ENCODE results near the gene IFNL4.
"Not testable (repeated sequence)": the region's sequence is repeated elsewhere in the genome, so short reads cannot be mapped to it uniquely, and the experiment has no call there.

The IFNL4 gene

DNA sequence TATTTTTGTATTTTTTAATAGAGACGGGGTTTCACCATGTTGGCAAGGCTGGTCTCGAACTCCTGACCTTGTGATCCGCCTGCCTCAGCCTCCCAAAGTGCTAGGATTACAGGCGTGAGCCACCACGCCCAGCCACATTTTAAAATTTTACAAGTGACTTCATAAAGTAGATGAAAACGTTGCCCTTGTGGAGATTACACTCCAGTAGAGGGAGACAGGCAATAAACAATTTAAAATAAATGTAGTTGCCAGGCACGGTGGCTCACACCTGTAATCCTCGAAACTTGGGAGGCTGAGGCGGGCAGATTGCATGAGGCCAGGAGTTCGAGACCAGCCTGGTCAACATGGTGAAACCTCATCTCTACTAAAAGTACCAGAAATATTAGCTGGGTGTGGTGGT is 29.5 kb downstream of the IFNL4 start:
- DNase-seq: not testable (repeated sequence)

DNA sequence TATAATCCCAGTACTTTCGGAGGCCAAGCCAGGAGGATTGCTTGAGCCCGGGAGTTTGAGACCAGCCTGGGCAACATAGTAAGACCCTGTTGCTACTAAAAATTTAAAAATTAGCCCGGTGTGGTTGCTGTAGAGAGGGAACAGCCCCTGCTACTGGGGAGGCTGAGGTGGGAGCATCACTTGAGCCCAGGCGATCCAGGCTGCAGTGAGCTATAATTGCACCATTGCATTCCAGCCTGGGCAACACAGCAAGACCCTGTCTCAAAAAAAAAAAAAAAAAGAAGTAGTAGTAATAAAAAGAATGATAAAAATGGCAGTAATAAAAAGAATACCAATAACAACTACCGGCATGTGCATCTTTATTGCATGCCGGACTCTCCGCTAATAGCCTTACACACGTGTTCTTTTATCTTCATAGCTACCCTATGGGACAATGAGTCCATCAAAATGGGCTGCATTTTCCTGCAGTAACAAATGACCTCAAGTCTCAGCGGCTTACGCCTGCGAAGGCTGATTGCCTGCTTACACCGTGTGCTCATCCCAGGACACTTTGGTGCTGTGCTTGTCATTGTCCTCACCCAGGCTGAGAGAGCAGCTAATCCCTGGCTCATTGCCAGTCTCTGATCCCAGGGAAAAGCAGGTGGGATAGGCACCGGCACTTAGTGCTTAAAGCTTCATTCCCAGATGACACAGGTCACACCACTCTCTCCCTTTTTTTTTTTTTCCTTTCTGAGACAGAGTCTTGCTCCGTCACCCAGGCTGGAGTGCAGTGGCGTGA is 30.2 kb downstream of the IFNL4 start:
- DNase-seq: no peak

DNA sequence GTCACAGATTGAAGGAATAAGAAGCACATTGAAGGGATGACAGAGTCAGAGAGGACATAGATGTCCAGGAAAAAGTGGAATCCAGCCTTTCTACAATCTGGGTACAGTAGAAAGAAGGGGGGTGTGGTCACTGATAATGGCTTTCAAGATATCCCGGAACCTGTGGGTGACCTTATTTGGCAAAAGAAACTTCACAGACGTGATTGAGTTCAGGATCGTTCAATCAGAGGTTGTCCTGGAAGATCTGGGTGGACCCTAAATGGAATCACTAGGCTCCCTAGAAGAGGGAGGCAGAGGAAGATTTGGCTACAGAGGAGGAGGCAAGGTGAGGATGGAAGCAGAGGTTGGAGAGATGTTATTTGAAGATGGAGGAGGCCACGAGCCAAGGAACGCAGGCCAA is 31.6 kb downstream of the IFNL4 start:
- no peak for DNase-seq

DNA sequence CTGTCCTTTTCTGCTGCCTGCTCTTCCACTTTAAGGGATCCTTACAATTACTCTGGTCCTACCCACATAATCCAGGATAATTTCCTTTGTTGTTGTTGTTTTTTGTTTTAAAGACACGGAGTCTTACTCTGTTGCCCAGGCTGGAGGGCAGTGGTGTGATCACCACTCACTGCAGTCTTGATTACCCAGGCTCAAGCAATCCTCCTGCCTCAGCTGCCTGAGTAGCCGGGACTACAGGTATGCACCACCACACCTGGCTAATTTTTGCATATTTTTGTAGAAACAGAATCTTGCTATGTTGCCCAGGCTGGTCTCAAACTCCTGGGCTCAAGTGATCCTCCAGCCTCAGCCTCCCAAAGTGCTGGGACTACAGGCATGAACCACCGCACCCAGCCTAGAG is 33.3 kb downstream of the IFNL4 start:
- not testable (repeated sequence) for DNase-seq

DNA sequence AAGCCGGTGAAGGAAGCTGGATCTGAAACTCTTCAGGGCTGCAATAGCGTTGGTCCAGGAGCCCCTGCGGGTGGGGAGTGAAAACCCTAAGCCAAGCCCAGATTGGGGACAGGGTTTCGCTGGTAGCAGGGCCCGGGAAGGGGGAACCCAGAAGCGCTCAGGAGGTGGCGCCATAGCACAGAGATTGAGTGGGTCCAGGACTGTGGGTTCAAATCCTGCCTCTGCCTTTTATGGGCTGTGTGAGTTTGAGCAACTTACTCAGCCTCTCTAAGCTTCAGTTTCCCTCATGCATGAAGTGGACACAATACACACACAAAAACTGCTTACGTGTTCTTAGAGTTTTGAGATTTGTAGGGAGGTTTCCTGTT is 36.3 kb downstream of the IFNL4 start:
- peak; percentile 25 for DNase-seq

DNA sequence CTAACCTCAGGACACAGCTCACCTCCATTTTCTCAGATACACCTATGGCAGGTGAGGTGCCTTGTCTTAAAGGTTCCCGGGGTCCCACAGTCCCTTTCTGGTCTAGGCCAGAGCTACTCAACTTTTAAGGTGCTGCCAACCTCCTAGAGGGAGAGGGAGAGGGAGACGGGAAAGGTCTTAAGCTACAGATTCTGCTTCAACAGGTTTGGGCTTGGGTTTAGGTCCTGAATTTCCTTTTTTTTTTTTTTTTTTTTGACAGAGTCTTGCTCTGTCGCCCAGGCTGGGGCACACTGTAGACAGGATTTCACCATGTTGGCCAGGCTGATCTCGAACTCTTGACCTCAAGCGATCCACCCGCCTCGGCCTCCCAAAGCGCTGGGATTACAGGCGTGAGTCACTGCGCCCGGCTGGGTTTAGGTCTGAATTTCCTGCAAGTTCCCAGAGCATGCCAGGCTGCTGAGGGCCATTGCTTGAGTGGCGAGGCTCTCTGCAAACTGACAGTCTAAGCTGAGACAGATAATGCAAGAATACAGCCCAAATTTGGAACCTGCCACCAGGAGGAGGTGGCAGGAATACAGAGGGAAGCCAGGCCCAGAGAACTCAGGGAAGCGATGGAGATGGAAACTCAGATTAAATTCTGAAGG is 36.8 kb downstream of the IFNL4 start:
- no peak for DNase-seq

DNA sequence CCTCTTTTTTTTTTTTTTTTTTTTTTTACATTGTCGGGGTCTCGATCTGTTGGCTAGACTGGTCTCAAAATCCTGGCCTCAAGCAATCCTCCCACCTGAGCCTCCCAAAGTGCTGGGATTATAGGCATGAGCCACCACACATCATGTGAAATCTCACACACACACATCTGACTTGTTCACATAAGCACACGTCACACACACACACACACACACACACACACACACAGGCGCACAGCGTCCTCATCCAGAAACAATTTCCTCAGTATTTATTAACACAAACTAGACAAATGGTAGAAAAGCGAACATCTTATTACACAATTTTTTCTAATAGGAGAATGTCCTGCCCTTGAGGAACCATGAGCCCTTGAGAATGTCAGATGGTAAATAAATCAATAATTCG is 39.5 kb downstream of the IFNL4 start:
- no peak for DNase-seq

DNA sequence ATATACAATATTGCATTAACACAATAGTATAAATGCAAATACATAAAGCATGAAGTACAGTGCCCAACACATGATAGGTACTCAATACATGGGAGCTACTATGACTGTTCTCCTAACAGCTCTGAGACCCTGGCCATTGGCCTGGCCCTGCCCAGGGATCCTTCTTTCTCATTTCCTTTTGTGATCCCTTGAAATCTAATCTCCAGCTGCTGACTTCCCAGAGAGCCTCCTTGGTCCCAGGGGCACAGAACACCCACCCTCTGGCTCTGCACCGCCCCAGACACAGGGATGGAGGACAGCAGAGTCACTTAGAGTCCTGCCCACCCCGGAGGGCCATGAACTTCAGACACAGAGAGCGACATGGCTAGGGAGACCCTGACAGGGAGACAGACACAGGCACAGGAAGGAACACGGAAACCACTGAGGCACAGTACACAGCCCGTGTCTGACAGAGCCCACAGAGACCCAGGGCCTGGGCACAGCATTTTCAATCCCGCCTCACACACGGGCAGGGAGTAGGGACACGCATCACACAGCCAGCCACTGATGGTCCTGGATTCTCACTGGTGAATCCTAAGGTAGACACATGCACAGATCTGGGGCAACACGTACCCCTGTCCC is 40.4 kb downstream of the IFNL4 start:
- no peak for DNase-seq

DNA sequence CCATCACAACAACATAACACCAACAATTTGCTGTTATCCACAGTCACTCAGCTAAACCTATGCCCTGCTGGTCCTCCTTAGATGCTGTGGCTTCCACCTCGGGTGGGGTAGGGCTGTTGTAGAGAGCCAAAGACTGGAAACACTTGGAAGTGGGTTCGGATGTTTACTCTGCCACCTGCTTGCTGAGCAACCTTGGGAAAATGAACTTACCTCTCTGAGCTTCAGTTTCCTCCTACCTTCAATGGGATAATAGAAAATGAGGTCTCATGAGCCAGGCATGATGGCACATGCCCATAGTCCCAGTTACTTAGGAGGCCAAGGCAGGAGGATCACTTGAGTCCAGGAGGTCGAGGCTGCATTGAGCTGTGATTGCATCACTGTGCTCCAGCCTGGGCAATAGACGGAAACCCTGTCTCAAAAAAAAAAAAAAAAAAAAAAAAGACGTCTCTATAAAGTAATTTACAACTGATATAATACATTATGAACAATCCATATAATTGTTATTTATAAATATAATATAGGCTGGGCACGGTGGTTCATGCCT is 41.3 kb downstream of the IFNL4 start:
- no peak for DNase-seq

DNA sequence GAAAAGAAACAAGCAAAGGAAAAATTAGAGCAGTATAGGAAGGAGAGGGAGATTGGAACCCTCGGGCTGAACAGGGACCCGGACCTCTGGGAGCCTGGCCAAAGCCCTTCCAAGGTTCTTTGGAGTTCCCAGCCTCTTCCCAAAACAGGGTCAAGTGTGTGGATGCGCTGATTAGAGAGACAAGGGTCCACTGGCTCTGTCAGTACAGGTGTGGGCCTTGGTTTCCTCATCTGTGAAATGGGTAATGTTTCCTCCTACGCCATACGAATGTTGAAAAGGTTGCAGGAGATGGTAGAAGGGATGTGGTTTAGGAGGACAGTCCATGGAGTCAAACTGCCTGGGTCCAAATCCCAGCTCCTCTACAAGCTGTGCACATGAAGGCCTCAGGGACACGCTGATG is 42.5 kb downstream of the IFNL4 start:
- no peak for DNase-seq

DNA sequence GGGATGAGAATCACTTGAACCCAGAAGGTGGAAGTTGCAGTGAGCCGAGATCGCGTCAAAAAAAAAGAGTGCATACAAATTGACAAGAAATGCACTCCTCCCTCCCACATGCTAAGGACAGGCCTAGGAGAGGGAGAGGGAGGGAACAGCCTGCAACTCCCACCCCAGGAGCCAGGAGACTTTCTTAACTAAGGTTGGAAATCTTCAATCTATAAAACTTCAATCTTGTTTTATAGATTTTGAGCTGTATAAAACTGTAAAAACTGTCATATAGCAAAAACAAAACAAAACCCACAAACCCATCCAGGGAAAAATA is 43.2 kb downstream of the IFNL4 start:
- no peak for DNase-seq

DNA sequence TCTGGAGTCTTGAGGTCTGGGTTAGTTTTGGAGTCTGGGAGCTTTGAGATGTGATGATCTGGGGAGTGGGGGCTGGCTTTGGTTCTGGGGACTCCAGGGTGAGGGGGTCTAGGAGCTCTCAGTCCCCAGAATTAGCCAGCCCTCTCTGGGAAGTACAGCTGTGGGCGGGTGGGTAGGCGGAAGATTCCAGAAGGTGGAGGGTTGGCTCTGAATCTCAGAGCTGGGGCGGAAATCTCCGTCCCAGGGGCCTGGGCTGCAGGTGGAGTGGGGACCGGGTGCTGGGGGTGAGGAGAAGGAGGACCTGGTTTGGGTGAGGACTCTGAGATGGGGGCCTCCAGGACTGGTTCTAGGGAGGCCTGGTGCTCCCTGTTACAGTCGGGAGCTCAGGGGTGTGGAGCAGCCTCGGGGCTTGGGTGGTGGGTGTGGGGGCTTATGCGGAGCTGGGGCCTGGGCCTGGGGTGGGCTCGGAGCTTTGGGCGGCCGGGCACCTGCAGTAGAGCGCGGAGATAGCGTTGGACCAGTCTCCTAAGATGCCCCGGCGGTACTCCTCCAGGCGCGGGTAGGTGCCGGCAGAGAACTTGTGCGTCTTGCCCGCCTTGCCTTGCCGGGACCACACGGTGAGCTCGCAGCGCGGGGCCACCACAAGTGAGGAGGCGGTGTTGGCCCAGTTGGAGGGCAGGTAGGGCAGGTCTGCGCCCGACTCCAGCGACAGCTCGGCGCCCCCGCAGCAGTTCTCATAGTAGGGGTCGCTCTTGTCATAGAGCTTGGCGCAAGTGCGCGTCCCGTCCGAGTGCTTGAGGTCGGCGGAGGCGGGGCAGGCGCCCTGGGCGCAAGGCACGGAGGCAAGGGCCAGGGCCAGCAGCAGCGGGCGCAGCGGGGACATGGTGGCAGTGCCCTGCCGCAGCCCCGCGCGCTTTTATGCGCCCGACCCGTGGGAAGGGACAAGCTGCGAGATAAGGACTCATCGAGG is 45.0 kb downstream of the IFNL4 start, which contains the start of gene SYCN:
Gene SYCN (minus strand): TSS at position 892 of the 970 bp plus-strand sequence. CDS start 9 bp downstream, at position 883.
- no peak for DNase-seq

DNA sequence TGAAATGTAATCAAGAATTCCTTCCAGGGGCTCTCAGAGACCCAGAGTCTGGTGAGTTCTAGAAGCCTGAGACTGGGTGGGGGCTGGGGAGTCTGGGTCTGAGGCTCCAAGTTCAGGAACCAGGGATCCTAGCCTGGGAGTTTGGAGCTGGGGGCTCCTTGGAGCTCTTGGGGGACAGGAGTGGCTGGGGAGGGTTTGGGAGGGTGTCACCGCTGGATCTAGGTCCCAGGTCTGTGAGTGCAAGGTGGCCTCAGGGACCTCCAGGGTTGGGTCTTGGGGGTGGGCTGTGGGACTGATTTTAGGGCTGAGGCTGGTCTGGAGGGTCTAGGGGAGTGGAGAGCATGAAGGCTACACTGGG is 45.7 kb downstream of the IFNL4 start:
- DNase-seq: no peak

DNA sequence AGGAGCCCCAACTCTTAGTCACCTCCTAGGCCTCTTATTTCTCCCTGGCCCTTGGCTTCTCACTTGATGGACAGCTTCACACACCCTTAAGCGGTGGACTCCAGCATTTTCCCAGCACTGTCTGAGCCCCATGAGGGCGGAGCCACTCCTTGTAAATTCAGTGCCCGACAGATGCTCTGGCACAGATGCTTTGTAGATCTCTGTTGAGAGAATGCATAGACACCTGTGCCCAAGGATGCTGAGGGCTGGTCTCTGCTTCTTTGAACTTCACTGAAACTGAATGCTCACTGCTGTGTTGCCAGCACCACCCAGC is 47.9 kb downstream of the IFNL4 start:
- DNase-seq: no peak

DNA sequence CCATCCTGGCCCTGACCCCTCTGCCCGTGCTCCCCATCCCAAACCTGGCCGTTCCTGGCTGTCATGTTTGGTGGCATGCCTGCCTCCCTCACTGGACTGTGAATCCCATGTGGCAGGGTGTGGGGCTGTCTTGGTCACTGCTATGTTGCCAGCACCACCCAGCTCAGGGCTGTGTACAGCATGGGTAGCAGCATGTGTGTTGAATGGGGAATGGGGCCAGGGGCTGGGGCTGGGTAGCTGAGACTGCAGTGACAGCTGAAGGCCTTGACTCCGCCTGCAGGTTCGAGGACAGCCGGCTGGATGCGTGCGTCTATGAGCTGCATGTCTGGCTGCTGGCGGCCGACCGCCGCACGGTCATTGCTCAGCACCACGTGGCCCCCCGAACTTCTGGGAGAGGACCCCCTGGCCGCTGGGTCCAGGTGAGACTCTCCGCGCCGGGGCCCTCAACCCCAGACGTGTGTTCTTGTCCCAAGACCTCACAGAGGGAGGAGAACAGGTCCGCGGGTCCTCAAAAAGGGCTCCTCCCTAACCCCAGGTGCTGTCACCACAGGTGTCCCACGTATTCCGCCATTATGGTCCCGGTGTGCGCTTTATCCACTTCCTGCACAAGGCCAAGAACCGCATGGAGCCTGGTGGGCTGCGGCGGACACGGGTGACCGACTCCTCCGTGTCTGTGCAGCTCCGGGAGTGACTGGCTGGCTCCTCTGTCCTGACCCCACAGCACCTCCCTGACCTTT is 48.4 kb downstream of the IFNL4 start:
- no peak for DNase-seq

DNA sequence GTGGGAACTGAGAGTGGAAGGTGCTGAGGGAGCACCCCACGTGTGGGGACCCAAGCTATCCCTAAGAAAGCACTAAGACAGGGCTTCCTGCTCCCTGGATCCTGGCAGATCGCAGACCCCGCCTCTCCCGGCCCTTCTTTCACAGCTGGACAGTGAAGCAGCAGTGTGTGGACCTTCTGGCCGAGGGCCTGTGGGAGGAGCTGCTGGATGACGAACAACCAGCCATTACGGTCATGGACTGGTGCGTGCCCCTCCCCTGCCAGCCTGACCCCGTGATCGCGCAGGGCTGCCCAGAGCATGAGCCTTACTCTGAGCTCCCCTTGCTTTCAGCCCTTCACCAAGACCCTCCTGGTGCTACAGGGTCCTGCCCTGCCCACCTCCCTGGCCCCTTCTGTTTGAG is 49.6 kb downstream of the IFNL4 start:
- no peak for DNase-seq

DNA sequence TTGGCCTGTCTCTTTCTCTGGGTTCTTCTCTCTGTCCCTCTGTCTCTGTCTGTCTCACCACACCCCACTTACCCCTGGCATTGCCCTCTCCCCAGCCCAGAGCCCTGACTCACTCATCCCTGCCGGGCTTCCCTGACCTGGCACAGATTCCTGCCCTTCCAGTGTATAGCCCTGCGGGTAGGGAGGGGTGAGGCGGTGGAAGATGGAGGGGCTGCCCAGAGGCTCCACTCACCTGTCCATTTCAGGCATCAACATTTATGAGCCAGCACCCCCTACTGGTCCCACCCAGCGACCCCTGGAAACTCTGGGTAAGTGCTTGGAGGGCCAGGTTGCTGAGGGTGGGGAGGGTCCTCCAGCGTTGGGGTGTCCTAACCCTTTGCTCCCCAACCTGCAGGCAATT is 50.8 kb downstream of the IFNL4 start:
- DNase-seq: no peak

DNA sequence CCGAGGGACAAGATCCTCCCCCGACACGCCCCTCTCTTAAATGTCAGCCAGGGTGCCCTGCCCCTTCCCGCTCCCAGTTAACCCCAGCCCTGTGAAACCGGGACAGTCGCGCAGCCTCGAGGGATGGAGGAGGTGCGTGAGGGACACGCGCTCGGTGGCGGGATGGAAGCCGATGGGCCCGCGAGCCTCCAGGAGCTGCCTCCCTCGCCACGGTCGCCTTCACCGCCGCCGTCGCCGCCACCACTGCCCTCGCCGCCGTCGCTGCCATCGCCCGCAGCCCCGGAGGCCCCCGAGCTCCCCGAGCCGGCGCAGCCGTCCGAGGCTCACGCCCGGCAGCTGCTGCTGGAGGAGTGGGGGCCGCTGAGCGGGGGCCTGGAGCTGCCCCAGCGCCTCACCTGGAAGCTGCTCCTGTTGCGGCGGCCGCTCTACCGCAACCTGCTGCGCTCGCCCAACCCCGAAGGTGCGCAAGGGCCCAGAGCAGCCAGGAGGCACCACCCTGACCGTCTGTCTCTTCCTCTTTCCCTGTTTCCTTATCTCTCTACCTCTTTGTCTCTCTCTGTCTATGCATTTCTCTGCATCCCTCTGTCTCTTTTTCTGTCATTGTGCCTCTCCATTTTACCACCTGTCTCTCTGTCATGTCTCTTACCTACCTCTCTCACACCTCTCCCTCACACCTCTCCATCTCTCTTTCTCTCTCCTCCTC is 51.6 kb downstream of the IFNL4 start, which contains the start of gene NCCRP1:
Gene NCCRP1 (plus strand): TSS at position 105 of the 703 bp plus-strand sequence. CDS start 19 bp downstream, at position 124.
- DNase-seq: no peak

DNA sequence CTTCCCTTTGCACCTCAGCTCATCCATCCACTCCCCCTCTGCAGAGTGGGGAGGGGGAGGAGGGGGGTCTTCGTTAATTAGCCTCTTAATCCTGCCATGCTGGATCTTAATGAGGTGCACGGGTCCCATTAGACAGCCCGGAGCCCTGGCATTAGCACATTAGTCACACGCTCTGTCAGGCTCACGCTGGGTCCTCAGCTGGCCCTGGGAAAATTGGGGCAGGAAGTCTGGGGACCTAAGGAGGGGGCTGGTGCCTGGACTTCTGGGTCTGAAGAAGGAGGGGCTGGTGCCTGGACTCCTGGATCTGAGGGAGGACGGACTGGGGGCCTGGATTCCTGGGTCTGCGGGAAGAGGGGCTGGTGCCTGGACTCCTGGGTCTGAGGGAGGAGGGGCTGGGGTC is 52.3 kb downstream of the IFNL4 start:
- no peak for DNase-seq

All from NCI-H1436 (cell line).